ENCODE measurements around the gene GLRX3. TPM values are rescaled to one million over a fixed set of nuclear protein-coding genes. Genes with fewer than 3 reads are reported as not detected.
"Not testable (repeated sequence)": the region's sequence is repeated elsewhere in the genome, so short reads cannot be mapped to it uniquely, and the experiment has no call there.

The GLRX3 gene
- total RNA-seq, result 10 to 100 TPM; 47.6 to 52.5 TPM
- 10 to 100 TPM; 71.5 to 97.8 (median 81.8) TPM for polyA plus RNA-seq
- total RNA-seq, result 26.3 to 157 (median 49.9) reads per million in 6 experiments

- peak; percentile 75 to 96 (median 87) for DNase-seq
- POLR2A ChIA-PET, result interaction anchor here (0.7 to 3.9 kb wide), 3 partner anchors 9 to 26 kb away, joined by 3 to 105 read pairs (median 3); partner anchors contain the start of gene C10orf143
- H3K9me3 Mint-ChIP-seq, result no peaks in the 10 kb centered on the region
- H3K27me3 Mint-ChIP-seq, result peaks cover 0 to 10% (median 4%) of the 10 kb centered on the region in 5 donors
- peaks cover 0 to 6% (median 0%) of the 10 kb centered on the region in 3 donors for H3K36me3 Mint-ChIP-seq
- ATAC-seq, result peak; percentile 93 to 96
- peak within 1 kb of the TSS; percentile 88 to 96 (median 92) for H3K4me3 Mint-ChIP-seq
- peaks cover 10 to 46% (median 39%) of the 10 kb centered on the region in 4 donors for H3K4me1 Mint-ChIP-seq
- H3K27ac Mint-ChIP-seq, result peak within 1 kb of the TSS; percentile 59 to 94 (median 90)
Observed at GRCh38 chr10:130136226-130137089, at the start of gene GLRX3. Gene GLRX3, plus strand, starts transcription at chr10:130136391. Its CDS starts 30 bp downstream, at chr10:130136421.

- H3K27me3 Mint-ChIP-seq, ATAC-seq: not testable (repeated sequence)
- Mint-ChIP-seq H3K27ac (peak overlapping the region in 1 of 10 donors; percentile 38), H3K4me3 (peak overlapping the region in 5 of 10 donors; percentile 18 to 60 (median 41)), H3K4me1 (peaks cover 20 to 24% (median 21%) of the 10 kb centered on the region in 4 donors), H3K9me3 (peaks cover 6 to 46% (median 26%) of the 10 kb centered on the region in 9 donors), H3K36me3 (peaks cover 49 to 81% (median 77%) of the 10 kb centered on the region in 3 donors)
- peak in 2 of 10 donors; percentile 16 to 18 for DNase-seq
- POLR2A ChIA-PET, result interaction anchor here (0.5 kb wide), 1 partner anchor 1048 kb away, joined by 3 read pairs; no protein-coding TSS in a partner anchor
Observed at GRCh38 chr10:130090565-130090964, 45.6 kb upstream of the GLRX3 start.

- ATAC-seq (no peak), DNase-seq (no peak)
- Mint-ChIP-seq H3K27me3 (no peaks in the 10 kb centered on the region), H3K36me3 (peaks cover 0 to 39% (median 24%) of the 10 kb centered on the region in 3 donors), H3K9me3 (peaks cover 0 to 8% (median 0%) of the 10 kb centered on the region in 9 donors), H3K27ac (peak overlapping the region in 1 of 10 donors; percentile 47), H3K4me1 (peaks cover 0 to 7% (median 0%) of the 10 kb centered on the region in 4 donors), H3K4me3 (no peak overlapping the region)
- POLR2A ChIA-PET, result interaction anchor here (0.5 kb wide), 1 partner anchor 253 kb away, joined by 3 read pairs; no protein-coding TSS in a partner anchor
Observed at GRCh38 chr10:130099344-130099743, 36.8 kb upstream of the GLRX3 start.

- Mint-ChIP-seq H3K36me3 (peaks cover 0 to 37% (median 4%) of the 10 kb centered on the region in 3 donors), H3K9me3 (no peaks in the 10 kb centered on the region), H3K4me1 (peaks cover 19 to 39% (median 32%) of the 10 kb centered on the region in 4 donors), H3K4me3 (no peak overlapping the region), H3K27ac (peak overlapping the region in 1 of 10 donors; percentile 31), H3K27me3 (no peaks in the 10 kb centered on the region)
- DNase-seq, result no peak
- ATAC-seq, result no peak
- POLR2A ChIA-PET, result no interaction called here
Observed at GRCh38 chr10:130105724-130106123, 30.5 kb upstream of the GLRX3 start.

- POLR2A ChIA-PET, H3K4me3 Mint-ChIP-seq, ATAC-seq, DNase-seq, H3K9me3 Mint-ChIP-seq, H3K27me3 Mint-ChIP-seq: not testable (repeated sequence)
- Mint-ChIP-seq H3K4me1 (peaks cover 24 to 53% (median 49%) of the 10 kb centered on the region in 4 donors), H3K36me3 (peaks cover 0 to 29% (median 3%) of the 10 kb centered on the region in 3 donors), H3K27ac (peak overlapping the region in 1 of 10 donors; percentile 52)
Observed at GRCh38 chr10:130108146-130108545, 28.0 kb upstream of the GLRX3 start.

- H3K27me3 Mint-ChIP-seq, result no peaks in the 10 kb centered on the region
- H3K27ac Mint-ChIP-seq, result peak overlapping the region in 7 of 10 donors; percentile 54 to 98 (median 97)
- H3K9me3 Mint-ChIP-seq, result no peaks in the 10 kb centered on the region
- DNase-seq (no peak), ATAC-seq (no peak)
- peaks cover 26 to 55% (median 51%) of the 10 kb centered on the region in 4 donors for H3K4me1 Mint-ChIP-seq
- H3K4me3 Mint-ChIP-seq, result peak overlapping the region in 9 of 10 donors; percentile 1 to 99 (median 71)
- POLR2A ChIA-PET, result interaction anchor here (0.7 to 3.9 kb wide), 8 partner anchors 8 to 1077 kb away, joined by 3 to 105 read pairs (median 12); partner anchors contain the start of gene GLRX3
- H3K36me3 Mint-ChIP-seq, result peaks cover 0 to 22% (median 3%) of the 10 kb centered on the region in 3 donors
Observed at GRCh38 chr10:130108934-130109604, 27.1 kb upstream of the GLRX3 start.

- Mint-ChIP-seq H3K36me3 (peaks cover 0 to 19% (median 3%) of the 10 kb centered on the region in 3 donors), H3K27ac (peak overlapping the region; percentile 96 to 99 (median 97)), H3K27me3 (no peaks in the 10 kb centered on the region), H3K9me3 (no peaks in the 10 kb centered on the region), H3K4me3 (peak overlapping the region; percentile 89 to 100 (median 99)), H3K4me1 (peaks cover 24 to 55% (median 51%) of the 10 kb centered on the region in 4 donors)
- ATAC-seq (no peak), DNase-seq (peak; percentile 52 to 88 (median 76))
- POLR2A ChIA-PET, result interaction anchor here (0.7 to 3.9 kb wide), 13 partner anchors 8 to 1078 kb away, joined by 3 to 105 read pairs (median 11); partner anchors contain the start of genes GLRX3 and MGMT
Observed at GRCh38 chr10:130109796-130110245, 26.4 kb upstream of the GLRX3 start.

- ATAC-seq (peak; percentile 76 to 78), DNase-seq (peak; percentile 94 to 100 (median 98))
- POLR2A ChIA-PET, result interaction anchor here (0.7 to 3.9 kb wide), 17 partner anchors 9 to 1079 kb away, joined by 3 to 105 read pairs (median 7); partner anchors contain the start of genes GLRX3 and MGMT
- no peaks in the 10 kb centered on the region for H3K9me3 Mint-ChIP-seq
- H3K4me1 Mint-ChIP-seq, result peaks cover 24 to 55% (median 51%) of the 10 kb centered on the region in 4 donors
- no peaks in the 10 kb centered on the region for H3K27me3 Mint-ChIP-seq
- peaks cover 0 to 19% (median 7%) of the 10 kb centered on the region in 3 donors for H3K36me3 Mint-ChIP-seq
- H3K27ac Mint-ChIP-seq, result peak within 1 kb of the TSS; percentile 96 to 99 (median 97)
- peak within 1 kb of the TSS; percentile 89 to 100 (median 99) for H3K4me3 Mint-ChIP-seq
Observed at GRCh38 chr10:130110246-130111112, 25.7 kb upstream of the GLRX3 start, which contains the start of gene C10orf143. Gene C10orf143, minus strand, starts transcription at chr10:130110830. Its CDS starts 58 bp downstream, at chr10:130110772.

- peak overlapping the region; percentile 96 to 99 (median 97) for H3K27ac Mint-ChIP-seq
- H3K27me3 Mint-ChIP-seq, result no peaks in the 10 kb centered on the region
- H3K36me3 Mint-ChIP-seq, result peaks cover 3 to 13% (median 4%) of the 10 kb centered on the region in 3 donors
- peak overlapping the region; percentile 89 to 100 (median 99) for H3K4me3 Mint-ChIP-seq
- H3K4me1 Mint-ChIP-seq, result peaks cover 24 to 53% (median 51%) of the 10 kb centered on the region in 4 donors
- ATAC-seq (peak; percentile 83 to 84), DNase-seq (peak; percentile 81 to 98 (median 96))
- POLR2A ChIA-PET, result interaction anchor here (1.0 to 3.9 kb wide), 12 partner anchors 9 to 1080 kb away, joined by 3 to 105 read pairs (median 10); partner anchors contain the start of genes GLRX3 and MGMT
- H3K9me3 Mint-ChIP-seq, result peaks cover 0 to 3% (median 0%) of the 10 kb centered on the region in 9 donors
Observed at GRCh38 chr10:130111113-130111851, 24.9 kb upstream of the GLRX3 start.

GRCh38 chr10:130111852-130112180 lies 24.4 kb upstream of the GLRX3 start:
- Mint-ChIP-seq H3K9me3 (peaks cover 0 to 5% (median 0%) of the 10 kb centered on the region in 9 donors), H3K4me3 (peak overlapping the region; percentile 89 to 100 (median 99)), H3K36me3 (peaks cover 4 to 7% (median 5%) of the 10 kb centered on the region in 3 donors), H3K27me3 (no peaks in the 10 kb centered on the region), H3K4me1 (peaks cover 24 to 48% (median 46%) of the 10 kb centered on the region in 4 donors), H3K27ac (peak overlapping the region; percentile 96 to 99 (median 97))
- ATAC-seq (no peak), DNase-seq (no peak)
- POLR2A ChIA-PET, result interaction anchor here (1.3 to 3.9 kb wide), 6 partner anchors 16 to 1076 kb away, joined by 7 to 105 read pairs (median 18); partner anchors contain the start of genes GLRX3 and MGMT

Measured in naive thymus-derived CD8-positive, alpha-beta T cell (primary cell).